ENCODE measurements around the gene GNG14.

- TF ChIP-seq CTBP1 (IDR thresholded peaks at IDR 0.05; ENCODE audit: borderline replicate concordance) (no peak), TARDBP (IDR thresholded peaks at IDR 0.05) (no peak), FOXM1 (IDR thresholded peaks at IDR 0.05; ENCODE audit: borderline replicate concordance) (no peak), BHLHE40 (IDR thresholded peaks at IDR 0.05; ENCODE audit: borderline replicate concordance) (no peak), NFRKB (IDR thresholded peaks at IDR 0.05) (no peak)
- TF ChIP-seq, protein P1, sequence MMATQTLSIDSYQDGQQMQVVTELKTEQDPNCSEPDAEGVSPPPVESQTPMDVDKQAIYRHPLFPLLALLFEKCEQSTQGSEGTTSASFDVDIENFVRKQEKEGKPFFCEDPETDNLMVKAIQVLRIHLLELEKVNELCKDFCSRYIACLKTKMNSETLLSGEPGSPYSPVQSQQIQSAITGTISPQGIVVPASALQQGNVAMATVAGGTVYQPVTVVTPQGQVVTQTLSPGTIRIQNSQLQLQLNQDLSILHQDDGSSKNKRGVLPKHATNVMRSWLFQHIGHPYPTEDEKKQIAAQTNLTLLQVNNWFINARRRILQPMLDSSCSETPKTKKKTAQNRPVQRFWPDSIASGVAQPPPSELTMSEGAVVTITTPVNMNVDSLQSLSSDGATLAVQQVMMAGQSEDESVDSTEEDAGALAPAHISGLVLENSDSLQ (IDR thresholded peaks at IDR 0.05): no peak
Observed at GRCh38 chr19:12705654-12706331, 18.0 kb downstream of the GNG14 start.

Measured in HEK293T (cell line).